Measurements from ENCODE around the gene CDC42BPB.

DNA sequence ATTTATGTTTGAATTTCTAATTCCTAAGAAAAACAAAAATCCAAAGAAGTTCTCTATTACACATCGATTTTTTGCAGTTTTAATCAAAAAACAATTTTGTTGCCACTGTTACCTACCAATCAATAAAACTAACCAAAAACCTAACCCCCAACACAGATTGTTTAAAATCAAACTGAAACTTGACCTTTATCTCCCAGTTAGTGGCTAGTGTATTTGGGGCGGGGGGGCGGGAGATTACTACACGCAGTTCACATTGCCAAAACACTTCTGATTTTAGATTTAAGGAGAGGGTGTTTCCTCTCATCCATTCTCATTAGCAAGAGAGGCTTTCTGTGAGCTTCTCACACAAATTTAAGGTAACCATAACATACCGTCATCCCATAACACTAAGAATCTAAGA lies 6.4 kb downstream of the CDC42BPB start:
- TF ChIP-seq CTCF (IDR thresholded peaks at IDR 0.05; ENCODE audit: borderline replicate concordance, extremely low read depth, low read length, poor library complexity, severe bottlenecking) (no peak), EZH2 (IDR thresholded peaks at IDR 0.05; ENCODE audit: borderline replicate concordance, low read depth, low read length, severe bottlenecking) (no peak)

Data from DND-41 (cell line).